Breast epithelium (tissue), 3 donors: ENCODE results near the gene GPR85.

Experiments
- CTCF ChIP-seq, 3 donors: fragments of 450-650 bp; IDR thresholded peaks; one replicate each; pipeline ENCODE4 v1.5.1; 2016 to 2017; ENCODE audit warnings: antibody characterized with exemption in 3 of 3, mild to moderate bottlenecking in 3 of 3, moderate library complexity in 3 of 3
- POLR2A ChIP-seq: fragments of 450-650 bp; IDR thresholded peaks from one replicate; pipeline ENCODE4 v1.6.1; 2016; ENCODE audit warnings: antibody characterized with exemption, mild to moderate bottlenecking, moderate library complexity

- no peak for TF ChIP-seq POLR2A
- no peak for TF ChIP-seq CTCF (IDR thresholded peaks at IDR 0.05)
Observed at GRCh38 chr7:113131367-113131766, 44.7 kb upstream of the GPR85 start.
